HepG2 (cell line): Measurements from ENCODE around the gene CYBC1. TPM values are rescaled to one million over a fixed set of nuclear protein-coding genes. Genes with fewer than 3 reads are reported as not detected.

Source experiments
- ARNT2 ChIP-seq: sonication (generic); formaldehyde crosslinking; IDR thresholded peaks from 2 replicates; pipeline ENCODE4 v1.8.0; 2022; ENCODE audit warnings: mild to moderate bottlenecking, low read depth, missing genetic modification reagents, moderate library complexity
- NRL ChIP-seq: sonication (generic); formaldehyde crosslinking; IDR thresholded peaks from 2 replicates; pipeline ENCODE4 v1.5.0; 2020; ENCODE audit warnings: missing genetic modification reagents, mild to moderate bottlenecking, moderate library complexity, borderline replicate concordance
- TAF15 ChIP-seq: fragments of 200-400 bp; formaldehyde crosslinking; IDR thresholded peaks from one replicate; pipeline ENCODE4 v1.6.1; 2018; ENCODE audit warnings: mild to moderate bottlenecking, low read depth, low read length; ENCODE audit not compliant: poor library complexity, severe bottlenecking
- TRIM24 ChIP-seq: sonication (generic); formaldehyde crosslinking; IDR thresholded peaks from 2 replicates; pipeline ENCODE4 v1.8.0; 2022; ENCODE audit warnings: mild to moderate bottlenecking, missing genetic modification reagents
- ZNF121 ChIP-seq: sonication (generic); formaldehyde crosslinking; IDR thresholded peaks from 2 replicates; pipeline ENCODE4 v1.5.0; 2020; ENCODE audit warnings: mild to moderate bottlenecking, missing genetic modification reagents
- ZNF557 ChIP-seq: sonication (generic); formaldehyde crosslinking; IDR thresholded peaks from 2 replicates; pipeline ENCODE4 v1.4.0; 2020; ENCODE audit warnings: missing genetic modification reagents
- ZNF570 ChIP-seq: sonication (generic); formaldehyde crosslinking; IDR thresholded peaks from 2 replicates; pipeline ENCODE4 v1.4.0; 2020; ENCODE audit warnings: mild to moderate bottlenecking, missing genetic modification reagents, borderline replicate concordance
- ZNF703 ChIP-seq: sonication (generic); formaldehyde crosslinking; IDR thresholded peaks from 2 replicates; pipeline ENCODE4 v1.5.1; 2020; ENCODE audit warnings: missing genetic modification reagents, mild to moderate bottlenecking, moderate library complexity, borderline replicate concordance
- ZNF737 ChIP-seq: sonication (generic); formaldehyde crosslinking; IDR thresholded peaks from 2 replicates; pipeline ENCODE4 v1.5.0; 2020; ENCODE audit warnings: missing genetic modification reagents, mild to moderate bottlenecking, borderline replicate concordance
- ZNF766 ChIP-seq: sonication (generic); formaldehyde crosslinking; IDR thresholded peaks from 2 replicates; pipeline ENCODE4 v1.5.0; 2020; ENCODE audit warnings: missing genetic modification reagents, borderline replicate concordance
- polyA plus RNA-seq, 8 experiments: library from polyadenylated mRNA; depleted of rRNA in 3 of 8; stranded (reverse) in 7 of 8; unstranded in 1 of 8; fragments of >200 nt; fragmentation: Illumina TruSeq in 4 of 8; extraction: Trizol in 4 of 8; gene quantifications; 2 replicates each; pipeline versions ENCODE4 v1.2.1 to v1.2.3, GENCODE V29; 2011 to 2016; ENCODE audit warnings: low read depth in 4 of 8, missing spikeins in 1 of 8, mixed read lengths in 1 of 8; ENCODE audit not compliant: insufficient read depth in 1 of 8
- total RNA-seq, 5 experiments: library from RNA; depleted of rRNA; stranded (reverse); fragments of >200 nt; fragmentation: Illumina TruSeq; extraction: Trizol; gene quantifications; 2 replicates each; pipeline ENCODE4 v1.2.3, GENCODE V29; 2016; ENCODE audit warnings: low read depth in 1 of 5
- TF ChIP-seq, protein P1 (sequence below): sonication (generic); formaldehyde crosslinking; IDR thresholded peaks from 2 replicates; pipeline ENCODE4 v1.5.0; 2020; ENCODE audit warnings: missing genetic modification reagents
- TF ChIP-seq, protein P2 (sequence below): sonication (generic); formaldehyde crosslinking; IDR thresholded peaks from 2 replicates; pipeline ENCODE4 v1.4.0; 2020; ENCODE audit warnings: missing genetic modification reagents; ENCODE audit errors: not compliant biosample characterization
- TF ChIP-seq, protein P3 (sequence below): IDR thresholded peaks from 2 replicates; pipeline ENCODE4 v1.6.1; 2016; ENCODE audit warnings: low read depth, control low read depth
- TF ChIP-seq, protein P4 (sequence below): IDR thresholded peaks from 2 replicates; pipeline ENCODE4 v1.6.1; 2018; ENCODE audit warnings: missing genetic modification reagents, mild to moderate bottlenecking, missing compliant biosample characterization
- TF ChIP-seq, protein P5 (sequence below): sonication (generic); formaldehyde crosslinking; IDR thresholded peaks from 2 replicates; pipeline ENCODE4 v1.4.0; 2020; ENCODE audit warnings: mild to moderate bottlenecking, missing genetic modification reagents, borderline replicate concordance
- TF ChIP-seq, protein P6 (sequence below): sonication (generic); formaldehyde crosslinking; IDR thresholded peaks from 2 replicates; pipeline ENCODE4 v1.5.0; 2020; ENCODE audit warnings: missing genetic modification reagents

The CYBC1 gene
- total and polyA plus RNA-seq, 2 of the 13 experiments (the other 11 are each of a cell fraction or from before 2014, with no cell fraction given) = 43.4 to 44.1 TPM

DNA sequence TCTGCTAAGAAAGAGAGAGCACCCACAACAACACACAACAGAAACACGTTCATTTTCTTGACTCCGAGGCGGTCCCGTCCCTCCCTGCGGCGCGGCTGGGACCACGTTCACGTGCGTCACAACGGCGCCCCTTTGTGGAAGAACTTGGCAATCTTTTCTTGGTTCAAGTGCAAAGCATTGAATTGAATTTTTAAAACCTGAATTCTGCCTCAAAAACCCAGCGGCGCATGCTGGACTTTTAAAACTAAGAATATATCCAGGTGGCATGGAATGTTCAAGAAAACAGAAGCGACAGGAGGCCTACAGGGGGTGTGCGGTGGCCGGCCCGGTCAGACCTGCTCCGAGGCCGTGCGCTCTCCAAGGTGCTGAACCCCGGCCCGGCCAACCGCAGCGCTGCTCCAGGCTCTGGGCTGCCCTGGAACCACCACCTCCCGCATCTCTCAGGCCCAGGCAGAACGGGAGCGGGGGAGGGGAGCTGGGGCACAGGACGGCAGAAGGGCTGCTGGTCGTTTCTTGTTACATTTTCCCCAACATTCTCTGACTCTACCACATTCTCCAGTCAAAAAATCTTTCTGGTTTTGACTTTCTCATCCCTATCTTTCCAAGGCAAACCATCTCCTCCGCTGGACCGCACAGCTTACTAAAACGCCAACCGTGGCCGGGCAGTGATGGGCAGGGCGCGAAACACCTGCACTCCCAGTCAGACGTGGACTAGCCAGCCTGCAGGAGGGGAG, 35.8 kb downstream of the CYBC1 start (continued):
- peak; percentile 98; the same call in 1 of the 2 replicates for TF ChIP-seq ZNF737
- TF ChIP-seq ZNF570 = no peak
- TF ChIP-seq TAF15 = no peak
- TF ChIP-seq, protein P1, sequence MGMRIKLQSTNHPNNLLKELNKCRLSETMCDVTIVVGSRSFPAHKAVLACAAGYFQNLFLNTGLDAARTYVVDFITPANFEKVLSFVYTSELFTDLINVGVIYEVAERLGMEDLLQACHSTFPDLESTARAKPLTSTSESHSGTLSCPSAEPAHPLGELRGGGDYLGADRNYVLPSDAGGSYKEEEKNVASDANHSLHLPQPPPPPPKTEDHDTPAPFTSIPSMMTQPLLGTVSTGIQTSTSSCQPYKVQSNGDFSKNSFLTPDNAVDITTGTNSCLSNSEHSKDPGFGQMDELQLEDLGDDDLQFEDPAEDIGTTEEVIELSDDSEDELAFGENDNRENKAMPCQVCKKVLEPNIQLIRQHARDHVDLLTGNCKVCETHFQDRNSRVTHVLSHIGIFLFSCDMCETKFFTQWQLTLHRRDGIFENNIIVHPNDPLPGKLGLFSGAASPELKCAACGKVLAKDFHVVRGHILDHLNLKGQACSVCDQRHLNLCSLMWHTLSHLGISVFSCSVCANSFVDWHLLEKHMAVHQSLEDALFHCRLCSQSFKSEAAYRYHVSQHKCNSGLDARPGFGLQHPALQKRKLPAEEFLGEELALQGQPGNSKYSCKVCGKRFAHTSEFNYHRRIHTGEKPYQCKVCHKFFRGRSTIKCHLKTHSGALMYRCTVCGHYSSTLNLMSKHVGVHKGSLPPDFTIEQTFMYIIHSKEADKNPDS (CRISPR knock-in tag) = no peak
- TF ChIP-seq, protein P2, sequence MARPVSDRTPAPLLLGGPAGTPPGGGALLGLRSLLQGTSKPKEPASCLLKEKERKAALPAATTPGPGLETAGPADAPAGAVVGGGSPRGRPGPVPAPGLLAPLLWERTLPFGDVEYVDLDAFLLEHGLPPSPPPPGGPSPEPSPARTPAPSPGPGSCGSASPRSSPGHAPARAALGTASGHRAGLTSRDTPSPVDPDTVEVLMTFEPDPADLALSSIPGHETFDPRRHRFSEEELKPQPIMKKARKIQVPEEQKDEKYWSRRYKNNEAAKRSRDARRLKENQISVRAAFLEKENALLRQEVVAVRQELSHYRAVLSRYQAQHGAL (CRISPR knock-in tag) = peak; percentile 98
- peak; percentile 96; the same call in 1 of the 2 replicates for TF ChIP-seq ZNF557
- 0 out of 2 replicates have a peak, but pooled peaks have one; percentile 63 for TF ChIP-seq ZNF121 (CRISPR knock-in tag)
- TF ChIP-seq, protein P3, sequence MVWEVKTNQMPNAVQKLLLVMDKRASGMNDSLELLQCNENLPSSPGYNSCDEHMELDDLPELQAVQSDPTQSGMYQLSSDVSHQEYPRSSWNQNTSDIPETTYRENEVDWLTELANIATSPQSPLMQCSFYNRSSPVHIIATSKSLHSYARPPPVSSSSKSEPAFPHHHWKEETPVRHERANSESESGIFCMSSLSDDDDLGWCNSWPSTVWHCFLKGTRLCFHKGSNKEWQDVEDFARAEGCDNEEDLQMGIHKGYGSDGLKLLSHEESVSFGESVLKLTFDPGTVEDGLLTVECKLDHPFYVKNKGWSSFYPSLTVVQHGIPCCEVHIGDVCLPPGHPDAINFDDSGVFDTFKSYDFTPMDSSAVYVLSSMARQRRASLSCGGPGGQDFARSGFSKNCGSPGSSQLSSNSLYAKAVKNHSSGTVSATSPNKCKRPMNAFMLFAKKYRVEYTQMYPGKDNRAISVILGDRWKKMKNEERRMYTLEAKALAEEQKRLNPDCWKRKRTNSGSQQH (CRISPR knock-in tag) = peak; percentile 96
- TF ChIP-seq, protein P4, sequence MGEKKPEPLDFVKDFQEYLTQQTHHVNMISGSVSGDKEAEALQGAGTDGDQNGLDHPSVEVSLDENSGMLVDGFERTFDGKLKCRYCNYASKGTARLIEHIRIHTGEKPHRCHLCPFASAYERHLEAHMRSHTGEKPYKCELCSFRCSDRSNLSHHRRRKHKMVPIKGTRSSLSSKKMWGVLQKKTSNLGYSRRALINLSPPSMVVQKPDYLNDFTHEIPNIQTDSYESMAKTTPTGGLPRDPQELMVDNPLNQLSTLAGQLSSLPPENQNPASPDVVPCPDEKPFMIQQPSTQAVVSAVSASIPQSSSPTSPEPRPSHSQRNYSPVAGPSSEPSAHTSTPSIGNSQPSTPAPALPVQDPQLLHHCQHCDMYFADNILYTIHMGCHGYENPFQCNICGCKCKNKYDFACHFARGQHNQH (CRISPR knock-in tag) = peak; percentile 89
- TF ChIP-seq TRIM24 (CRISPR knock-in tag) = no peak
- TF ChIP-seq NRL (CRISPR knock-in tag) = peak; percentile 61
- TF ChIP-seq ZNF703 (CRISPR knock-in tag) = peak; percentile 61; the same call in 1 of the 2 replicates
- TF ChIP-seq, protein P5, sequence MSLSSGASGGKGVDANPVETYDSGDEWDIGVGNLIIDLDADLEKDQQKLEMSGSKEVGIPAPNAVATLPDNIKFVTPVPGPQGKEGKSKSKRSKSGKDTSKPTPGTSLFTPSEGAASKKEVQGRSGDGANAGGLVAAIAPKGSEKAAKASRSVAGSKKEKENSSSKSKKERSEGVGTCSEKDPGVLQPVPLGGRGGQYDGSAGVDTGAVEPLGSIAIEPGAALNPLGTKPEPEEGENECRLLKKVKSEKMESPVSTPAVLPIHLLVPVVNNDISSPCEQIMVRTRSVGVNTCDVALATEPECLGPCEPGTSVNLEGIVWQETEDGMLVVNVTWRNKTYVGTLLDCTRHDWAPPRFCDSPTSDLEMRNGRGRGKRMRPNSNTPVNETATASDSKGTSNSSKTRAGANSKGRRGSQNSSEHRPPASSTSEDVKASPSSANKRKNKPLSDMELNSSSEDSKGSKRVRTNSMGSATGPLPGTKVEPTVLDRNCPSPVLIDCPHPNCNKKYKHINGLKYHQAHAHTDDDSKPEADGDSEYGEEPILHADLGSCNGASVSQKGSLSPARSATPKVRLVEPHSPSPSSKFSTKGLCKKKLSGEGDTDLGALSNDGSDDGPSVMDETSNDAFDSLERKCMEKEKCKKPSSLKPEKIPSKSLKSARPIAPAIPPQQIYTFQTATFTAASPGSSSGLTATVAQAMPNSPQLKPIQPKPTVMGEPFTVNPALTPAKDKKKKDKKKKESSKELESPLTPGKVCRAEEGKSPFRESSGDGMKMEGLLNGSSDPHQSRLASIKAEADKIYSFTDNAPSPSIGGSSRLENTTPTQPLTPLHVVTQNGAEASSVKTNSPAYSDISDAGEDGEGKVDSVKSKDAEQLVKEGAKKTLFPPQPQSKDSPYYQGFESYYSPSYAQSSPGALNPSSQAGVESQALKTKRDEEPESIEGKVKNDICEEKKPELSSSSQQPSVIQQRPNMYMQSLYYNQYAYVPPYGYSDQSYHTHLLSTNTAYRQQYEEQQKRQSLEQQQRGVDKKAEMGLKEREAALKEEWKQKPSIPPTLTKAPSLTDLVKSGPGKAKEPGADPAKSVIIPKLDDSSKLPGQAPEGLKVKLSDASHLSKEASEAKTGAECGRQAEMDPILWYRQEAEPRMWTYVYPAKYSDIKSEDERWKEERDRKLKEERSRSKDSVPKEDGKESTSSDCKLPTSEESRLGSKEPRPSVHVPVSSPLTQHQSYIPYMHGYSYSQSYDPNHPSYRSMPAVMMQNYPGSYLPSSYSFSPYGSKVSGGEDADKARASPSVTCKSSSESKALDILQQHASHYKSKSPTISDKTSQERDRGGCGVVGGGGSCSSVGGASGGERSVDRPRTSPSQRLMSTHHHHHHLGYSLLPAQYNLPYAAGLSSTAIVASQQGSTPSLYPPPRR (CRISPR knock-in tag) = no peak
- TF ChIP-seq, protein P6, sequence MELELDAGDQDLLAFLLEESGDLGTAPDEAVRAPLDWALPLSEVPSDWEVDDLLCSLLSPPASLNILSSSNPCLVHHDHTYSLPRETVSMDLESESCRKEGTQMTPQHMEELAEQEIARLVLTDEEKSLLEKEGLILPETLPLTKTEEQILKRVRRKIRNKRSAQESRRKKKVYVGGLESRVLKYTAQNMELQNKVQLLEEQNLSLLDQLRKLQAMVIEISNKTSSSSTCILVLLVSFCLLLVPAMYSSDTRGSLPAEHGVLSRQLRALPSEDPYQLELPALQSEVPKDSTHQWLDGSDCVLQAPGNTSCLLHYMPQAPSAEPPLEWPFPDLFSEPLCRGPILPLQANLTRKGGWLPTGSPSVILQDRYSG = peak; percentile 99
- peak; percentile 96; the same call in 1 of the 2 replicates for TF ChIP-seq ZNF766
- TF ChIP-seq ARNT2 (CRISPR knock-in tag) = peak; percentile 92
